UCSD-AML1 (cell line): Measurements from ENCODE around the gene ANXA4.

Experiments used
- DNase-seq: peaks from one replicate; lab custom pipeline; 2025; ENCODE audit not compliant: unreplicated experiment; lab: John Stamatoyannopoulos, UW

The ANXA4 gene

DNA sequence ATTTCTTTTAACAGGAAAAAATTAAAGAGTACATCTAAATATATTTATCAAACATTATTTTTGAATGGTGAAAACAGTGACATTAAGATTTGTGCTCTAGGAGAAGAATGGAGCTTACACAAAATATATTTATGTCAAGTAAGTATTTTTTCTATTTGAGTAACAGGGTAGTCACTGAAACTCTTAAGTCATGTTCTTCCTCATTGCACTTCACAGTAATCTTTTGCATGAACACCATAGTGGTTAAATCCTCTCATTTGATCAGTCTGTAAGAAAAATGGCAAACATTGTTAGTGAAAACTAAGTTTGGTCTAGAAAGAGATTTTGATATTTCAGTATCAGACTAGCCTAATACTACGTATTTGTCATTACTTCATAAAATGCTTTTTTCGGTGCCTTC lies 95.6 kb downstream of the ANXA4 start:
- no peak for DNase-seq

DNA sequence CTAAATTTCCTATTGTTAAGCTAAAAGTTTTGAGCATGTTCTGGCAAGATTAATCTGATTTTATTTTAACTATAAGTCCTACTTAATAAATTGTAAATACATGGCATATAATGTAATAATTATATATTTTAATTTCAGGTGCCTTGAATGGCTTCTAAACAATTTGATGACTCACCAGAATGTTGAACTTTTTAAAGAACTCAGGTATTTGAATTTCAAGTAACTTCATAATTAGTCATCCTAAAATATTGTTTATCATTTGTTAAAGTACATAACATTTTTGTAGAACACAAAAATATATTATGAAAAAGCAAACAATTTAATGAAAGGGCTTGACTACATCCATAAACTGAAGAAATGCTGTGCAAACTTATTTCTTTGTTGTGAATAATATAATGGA lies 102.1 kb downstream of the ANXA4 start:
- no peak for DNase-seq

DNA sequence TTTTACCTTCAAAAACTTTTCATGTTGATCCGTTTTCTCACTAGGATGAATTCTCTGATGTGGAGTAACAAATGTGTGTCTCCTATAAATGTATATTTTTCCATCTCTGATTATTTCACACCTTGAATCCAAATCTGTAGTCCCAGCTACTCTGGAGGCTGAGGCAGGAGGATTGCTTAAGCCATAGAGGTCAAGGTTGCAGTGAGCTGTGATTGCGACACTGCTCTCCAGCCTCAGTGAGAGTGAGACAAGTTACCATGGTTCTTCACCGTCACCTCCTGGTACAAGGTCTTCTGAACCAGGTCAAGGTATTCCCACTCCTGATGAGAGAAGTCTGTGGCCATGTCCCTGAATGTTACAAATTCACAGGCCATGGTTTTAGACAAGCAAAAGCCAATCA lies 102.6 kb downstream of the ANXA4 start:
- DNase-seq, result no peak

GRCh38 chr2:69846182-69847067 lies 104.5 kb downstream of the ANXA4 start:
- no peak for DNase-seq

GRCh38 chr2:69847068-69847828 lies 105.3 kb downstream of the ANXA4 start:
- DNase-seq, result no peak

- DNase-seq, result no peak
These were observed 106.4 kb downstream of the ANXA4 start for GRCh38 chr2:69848186-69848790.

DNA sequence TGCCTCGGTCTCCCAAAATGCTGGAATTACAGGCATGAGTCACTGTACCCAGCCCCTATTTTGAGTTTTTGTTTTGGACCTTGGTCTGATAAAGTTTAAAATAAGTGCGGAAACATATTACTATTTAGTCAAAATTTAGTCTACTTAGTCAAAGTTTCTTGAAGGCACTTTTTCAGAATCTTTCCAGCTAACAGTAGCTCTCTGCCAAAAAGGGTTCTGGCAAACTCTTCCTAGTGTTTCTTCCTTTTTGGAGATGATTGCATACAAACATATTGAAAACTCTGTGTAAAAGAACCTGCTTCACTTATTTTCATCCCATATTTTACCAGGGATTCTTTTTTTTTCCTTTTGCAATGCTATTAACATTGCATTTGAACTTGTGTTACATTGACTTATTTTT lies 116.3 kb downstream of the ANXA4 start:
- no peak for DNase-seq

GRCh38 chr2:69863298-69863697 lies 121.4 kb downstream of the ANXA4 start:
- DNase-seq, result no peak
